Fibroblast of lung (primary cell): ENCODE data around the gene TENM3. TPM values are rescaled to one million over a fixed set of nuclear protein-coding genes. Genes with fewer than 3 reads are reported as not detected.

Experiments
- DNase-seq, 2 donors: peaks; one replicate each; pipeline versions ENCODE4 v3.0.0 to v3.0.0-alpha.2; 2010; ENCODE audit warnings: low read depth in 2 of 2
- H2AFZ ChIP-seq: 2 replicates; pipeline ENCODE4 v1.5.1; 2012; ENCODE audit warnings: low read length, control low read depth, inconsistent platforms
- H3K27ac ChIP-seq: 2 replicates; pipeline ENCODE4 v1.5.1; 2011; ENCODE audit warnings: low read length, control low read depth; ENCODE audit not compliant: insufficient read depth
- H3K27me3 ChIP-seq: 2 replicates; pipeline ENCODE4 v1.5.1; 2011; ENCODE audit warnings: mild to moderate bottlenecking, low read length; ENCODE audit not compliant: control insufficient read depth, insufficient read depth
- H3K36me3 ChIP-seq: 2 replicates; pipeline ENCODE4 v1.5.1; 2011; ENCODE audit warnings: low read length; ENCODE audit not compliant: control insufficient read depth, insufficient read depth
- H3K4me1 ChIP-seq: 2 replicates; pipeline ENCODE4 v1.5.1; 2011; ENCODE audit warnings: low read length; ENCODE audit not compliant: control insufficient read depth, insufficient read depth; ENCODE audit errors: extremely low read depth
- H3K4me2 ChIP-seq: 2 replicates; pipeline ENCODE4 v1.5.1; 2011; ENCODE audit warnings: low read length, control low read depth; ENCODE audit not compliant: insufficient read depth; ENCODE audit errors: extremely low read depth
- H3K4me3 ChIP-seq, 4 experiments: fragments of 200-600 bp in 1 of 4; sonication (generic) in 1 of 4; replicated peaks in 1 of 4; 2 replicates each; pipeline ENCODE4 v1.5.1; 2011 to 2016; ENCODE audit warnings: low read length in 4 of 4, low read depth in 3 of 4, mild to moderate bottlenecking in 3 of 4, control low read depth in 2 of 4, inconsistent platforms in 1 of 4, mixed read lengths in 1 of 4; ENCODE audit not compliant: insufficient read depth in 1 of 4; ENCODE audit errors: control extremely low read depth in 1 of 4
- H3K79me2 ChIP-seq: 2 replicates; pipeline ENCODE4 v1.5.1; 2012; ENCODE audit warnings: mild to moderate bottlenecking, low read length, inconsistent platforms; ENCODE audit not compliant: control insufficient read depth, insufficient read depth
- H3K9ac ChIP-seq: 2 replicates; pipeline ENCODE4 v1.5.1; 2011; ENCODE audit warnings: mild to moderate bottlenecking, low read length, control low read depth; ENCODE audit not compliant: insufficient read depth
- H3K9me3 ChIP-seq: 2 replicates; pipeline ENCODE4 v1.5.1; 2012; ENCODE audit warnings: low read depth, low read length; ENCODE audit not compliant: control insufficient read depth, insufficient read depth
- H4K20me1 ChIP-seq: 2 replicates; pipeline ENCODE4 v1.5.1; 2011; ENCODE audit warnings: low read length; ENCODE audit not compliant: control insufficient read depth, insufficient read depth; ENCODE audit errors: extremely low read depth
- CTCF ChIP-seq, 2 donors: IDR thresholded peaks in 1 of 2; conservative IDR thresholded peaks in 1 of 2; 1 replicate in 1 of 2; 2 replicates in 1 of 2; pipeline ENCODE4 v1.5.1; 2011 to 2012; ENCODE audit warnings: low read length in 2 of 2, control low read depth in 1 of 2, inconsistent platforms in 1 of 2, low read depth in 1 of 2, mild to moderate bottlenecking in 1 of 2
- EZH2 ChIP-seq: IDR thresholded peaks from 2 replicates; pipeline ENCODE4 v1.5.1; 2012; ENCODE audit warnings: low read length, control low read depth, mild to moderate bottlenecking; ENCODE audit errors: missing control alignments
- polyA plus RNA-seq, 2 donors: library from polyadenylated mRNA; depleted of rRNA in 1 of 2; stranded (reverse) in 1 of 2; unstranded in 1 of 2; fragments of >200 nt; gene quantifications; 2 replicates each; pipeline ENCODE4 v1.2.1, GENCODE V29; 2011 to 2012; ENCODE audit warnings: missing spikeins in 1 of 2
- total RNA-seq: library from RNA; depleted of rRNA; stranded (reverse); fragments of >200 nt; gene quantifications from 2 replicates; pipeline ENCODE4 v1.2.1, GENCODE V29; 2014

TENM3 gene
- total and polyA plus RNA-seq, 2 donors (not counting 1 experiment from before 2014, with no cell fraction given): 2.7 to 3.6 TPM

DNA sequence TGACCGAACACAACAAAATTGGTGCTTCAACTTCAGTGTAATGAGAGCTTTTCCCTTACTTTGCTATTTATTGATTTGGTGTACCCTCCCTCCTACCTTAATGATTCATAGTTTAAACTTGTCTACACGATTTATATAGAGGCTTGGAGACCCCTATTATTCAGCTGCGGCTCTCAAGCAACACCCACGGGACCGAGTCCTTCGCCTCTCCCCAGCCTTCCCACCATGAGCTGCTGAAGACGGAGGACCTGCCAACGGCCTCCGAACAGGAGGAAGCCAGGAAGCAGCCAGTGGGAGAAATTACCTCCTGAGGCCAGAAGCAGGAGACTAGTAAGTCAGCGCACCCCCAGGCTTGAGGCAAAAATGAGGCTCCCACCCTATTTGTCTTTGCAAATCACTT, 595.3 kb downstream of the TENM3 start:
- no peak overlapping the region for H3K4me3 ChIP-seq
- no peak overlapping the region for H3K27ac ChIP-seq
- no peaks in the 10 kb centered on the region for H3K27me3 ChIP-seq
- DNase-seq: no peak
- H3K36me3 ChIP-seq: no peaks in the 10 kb centered on the region
- H3K4me1 ChIP-seq: no peaks in the 10 kb centered on the region
- H3K79me2 ChIP-seq: no peaks in the 10 kb centered on the region
- H3K9me3 ChIP-seq: no peaks in the 10 kb centered on the region
- TF ChIP-seq EZH2 (no peak), CTCF (conservative IDR thresholded peaks at IDR 0.05 in 1 of 2, IDR thresholded peaks at IDR 0.05 in 1 of 2; ENCODE audit: low read depth in 1 of 2, low read length in 2 of 2) (no peak)
- no peak overlapping the region for H3K4me2 ChIP-seq
- no peak overlapping the region for H2AFZ ChIP-seq
- no peak overlapping the region for H3K9ac ChIP-seq
- H4K20me1 ChIP-seq: no peaks in the 10 kb centered on the region

DNA sequence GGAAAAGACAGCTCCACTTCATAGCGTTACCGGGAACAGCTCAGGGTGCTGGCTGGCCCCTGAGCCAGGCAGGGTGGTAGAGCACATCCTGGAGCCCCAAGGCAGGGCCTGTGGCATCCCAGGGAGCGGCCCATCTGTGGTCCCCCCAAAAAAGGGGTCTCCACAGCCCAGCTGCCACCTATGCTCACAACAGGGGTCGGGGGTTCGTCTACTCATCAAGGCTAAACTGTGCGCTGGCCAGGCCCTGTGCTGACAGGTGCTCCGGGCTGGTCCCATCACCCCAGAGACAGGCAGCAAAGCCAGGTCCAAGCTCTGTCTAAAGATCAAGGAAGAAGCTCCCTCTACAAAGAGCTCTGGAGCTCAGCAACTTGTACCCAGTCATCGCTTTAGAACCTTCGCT, 596.1 kb downstream of the TENM3 start:
- no peaks in the 10 kb centered on the region for H3K36me3 ChIP-seq
- TF ChIP-seq EZH2 (no peak), CTCF (conservative IDR thresholded peaks at IDR 0.05 in 1 of 2, IDR thresholded peaks at IDR 0.05 in 1 of 2; ENCODE audit: low read depth in 1 of 2, low read length in 2 of 2) (no peak)
- no peak overlapping the region for H3K27ac ChIP-seq
- H3K4me1 ChIP-seq: no peaks in the 10 kb centered on the region
- H3K79me2 ChIP-seq: no peaks in the 10 kb centered on the region
- no peaks in the 10 kb centered on the region for H3K9me3 ChIP-seq
- no peak for DNase-seq
- no peak overlapping the region for H3K4me2 ChIP-seq
- H3K4me3 ChIP-seq: no peak overlapping the region
- H2AFZ ChIP-seq: no peak overlapping the region
- no peaks in the 10 kb centered on the region for H3K27me3 ChIP-seq
- no peaks in the 10 kb centered on the region for H4K20me1 ChIP-seq
- no peak overlapping the region for H3K9ac ChIP-seq

DNA sequence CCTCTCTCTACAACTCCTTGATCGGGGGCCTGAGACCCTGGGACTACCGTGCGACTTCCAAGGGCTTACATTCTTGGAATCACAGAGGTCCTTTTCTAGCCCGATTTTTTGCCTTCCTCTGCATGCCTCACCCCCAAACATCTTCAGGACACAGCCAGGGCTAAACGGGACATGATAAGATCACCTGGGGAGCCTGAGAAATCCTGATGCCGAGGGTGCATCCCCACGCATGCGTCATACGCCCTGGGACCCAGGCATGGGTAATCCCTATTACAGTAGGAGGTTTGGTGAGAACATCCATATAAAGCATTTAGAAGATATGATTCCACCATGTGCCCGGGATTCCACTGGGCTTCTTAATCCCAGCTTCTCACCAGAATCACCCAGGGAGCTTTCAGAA, 596.9 kb downstream of the TENM3 start:
- no peak overlapping the region for H3K4me3 ChIP-seq
- H3K79me2 ChIP-seq: no peaks in the 10 kb centered on the region
- no peak overlapping the region for H2AFZ ChIP-seq
- TF ChIP-seq EZH2: no peak
- TF ChIP-seq CTCF (conservative IDR thresholded peaks at IDR 0.05 in 1 of 2, IDR thresholded peaks at IDR 0.05 in 1 of 2; ENCODE audit: low read depth in 1 of 2, low read length in 2 of 2): no peak
- no peak overlapping the region for H3K9ac ChIP-seq
- H3K9me3 ChIP-seq: no peaks in the 10 kb centered on the region
- no peaks in the 10 kb centered on the region for H3K27me3 ChIP-seq
- no peak overlapping the region for H3K27ac ChIP-seq
- H4K20me1 ChIP-seq: no peaks in the 10 kb centered on the region
- no peaks in the 10 kb centered on the region for H3K4me1 ChIP-seq
- no peak overlapping the region for H3K4me2 ChIP-seq
- no peaks in the 10 kb centered on the region for H3K36me3 ChIP-seq
- DNase-seq: no peak
